GM12801 (cell line): ENCODE data around the gene KHK.

Source experiments
- TF ChIP-seq, protein P1 (sequence below): IDR thresholded peaks from one replicate; pipeline ENCODE4 v1.5.1; 2011; ENCODE audit warnings: control low read depth; ENCODE audit not compliant: insufficient read length; ENCODE audit errors: extremely low read depth

KHK gene

DNA sequence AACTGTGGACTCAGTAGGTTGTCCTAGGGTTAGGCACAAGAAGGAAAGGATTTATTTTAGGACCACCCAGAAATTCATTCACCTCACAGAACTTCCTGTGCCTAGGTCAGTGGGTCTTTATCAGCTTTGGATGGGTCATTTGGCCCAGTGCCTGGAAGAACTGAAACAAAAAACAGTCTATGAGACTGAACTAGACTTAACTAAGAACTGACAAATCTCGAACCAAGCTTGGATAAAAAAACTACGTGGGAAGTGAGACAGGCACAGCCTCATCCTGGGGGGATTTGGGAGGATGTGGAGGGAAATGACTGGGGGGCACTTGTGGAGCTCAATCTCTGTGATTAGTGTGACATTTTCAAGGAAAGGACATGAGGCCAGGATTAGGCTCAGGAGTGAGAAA lies 12.8 kb upstream of the KHK start:
- TF ChIP-seq, protein P1, sequence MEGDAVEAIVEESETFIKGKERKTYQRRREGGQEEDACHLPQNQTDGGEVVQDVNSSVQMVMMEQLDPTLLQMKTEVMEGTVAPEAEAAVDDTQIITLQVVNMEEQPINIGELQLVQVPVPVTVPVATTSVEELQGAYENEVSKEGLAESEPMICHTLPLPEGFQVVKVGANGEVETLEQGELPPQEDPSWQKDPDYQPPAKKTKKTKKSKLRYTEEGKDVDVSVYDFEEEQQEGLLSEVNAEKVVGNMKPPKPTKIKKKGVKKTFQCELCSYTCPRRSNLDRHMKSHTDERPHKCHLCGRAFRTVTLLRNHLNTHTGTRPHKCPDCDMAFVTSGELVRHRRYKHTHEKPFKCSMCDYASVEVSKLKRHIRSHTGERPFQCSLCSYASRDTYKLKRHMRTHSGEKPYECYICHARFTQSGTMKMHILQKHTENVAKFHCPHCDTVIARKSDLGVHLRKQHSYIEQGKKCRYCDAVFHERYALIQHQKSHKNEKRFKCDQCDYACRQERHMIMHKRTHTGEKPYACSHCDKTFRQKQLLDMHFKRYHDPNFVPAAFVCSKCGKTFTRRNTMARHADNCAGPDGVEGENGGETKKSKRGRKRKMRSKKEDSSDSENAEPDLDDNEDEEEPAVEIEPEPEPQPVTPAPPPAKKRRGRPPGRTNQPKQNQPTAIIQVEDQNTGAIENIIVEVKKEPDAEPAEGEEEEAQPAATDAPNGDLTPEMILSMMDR: no peak

- TF ChIP-seq, protein P1: no peak
These were observed 11.6 kb upstream of the KHK start for GRCh38 chr2:27074738-27075565.

GRCh38 chr2:27076323-27076722 lies 10.2 kb upstream of the KHK start:
- TF ChIP-seq, protein P1: no peak

GRCh38 chr2:27077231-27077630 lies 9.3 kb upstream of the KHK start:
- TF ChIP-seq, protein P1: no peak

DNA sequence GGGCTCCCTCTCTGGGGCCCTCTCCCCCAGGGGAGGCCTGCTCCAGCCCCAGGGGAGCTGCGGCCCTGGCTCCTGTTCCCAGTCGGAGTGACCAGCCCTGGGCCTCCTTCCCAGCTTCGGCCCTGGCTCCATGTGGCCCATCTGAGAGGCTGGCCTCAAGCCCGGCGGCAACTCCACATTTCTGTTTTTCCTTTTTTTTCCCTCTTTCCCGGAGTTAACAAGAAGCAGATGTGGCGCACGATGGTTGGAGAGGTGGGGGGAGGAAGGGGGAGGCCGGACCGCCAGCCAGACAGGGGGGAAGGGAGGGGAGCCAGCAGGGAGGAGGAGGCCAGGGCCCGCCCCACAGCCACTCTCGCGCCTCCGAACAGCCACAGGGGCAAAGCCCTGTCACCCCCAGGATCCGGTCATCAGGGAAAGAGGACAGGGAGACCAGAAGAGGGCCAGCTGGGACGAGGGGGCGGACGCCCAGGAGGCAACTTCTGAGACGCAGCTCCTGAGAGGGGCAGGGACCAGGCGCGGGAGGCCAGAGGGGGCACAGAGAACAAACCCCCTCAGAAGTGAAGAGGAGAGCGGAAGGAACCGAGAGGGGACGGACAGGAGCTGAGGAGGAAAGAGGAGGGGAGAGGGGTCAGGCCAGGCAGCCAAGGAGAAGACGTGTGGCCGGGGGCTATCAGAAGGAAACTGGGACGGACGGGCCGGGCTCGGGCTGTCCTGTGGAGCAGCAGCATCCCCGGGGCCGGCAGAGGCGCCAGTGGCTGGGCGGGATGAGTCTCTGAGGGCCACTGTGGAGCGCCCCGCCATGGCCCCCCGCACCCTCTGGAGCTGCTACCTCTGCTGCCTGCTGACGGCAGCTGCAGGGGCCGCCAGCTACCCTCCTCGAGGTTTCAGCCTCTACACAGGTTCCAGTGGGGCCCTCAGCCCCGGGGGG lies 8.0 kb upstream of the KHK start, which contains the start of gene EMILIN1:
TSS of gene EMILIN1 (plus strand) at position 349 of the 928 bp plus-strand sequence. CDS start at position 800, 451 bp downstream.
- TF ChIP-seq, protein P1: no peak

GRCh38 chr2:27079233-27080139 lies 7.1 kb upstream of the KHK start:
- TF ChIP-seq, protein P1: no peak
